GM23338 (cell line): ENCODE results near the gene GPHN. TPM values are rescaled to one million over a fixed set of nuclear protein-coding genes. Genes with fewer than 3 reads are reported as not detected.

Experiments
- ATAC-seq: fragments of 200-7000 bp; cut with Tn5 transposase; 3 replicates; pipeline ENCODE4 v1.9.1; 2020
- DNase-seq: peaks from one replicate; pipeline ENCODE4 v3.0.0-alpha.2; 2015; ENCODE audit warnings: low spot score
- H2AFZ ChIP-seq: fragments of 200-600 bp; sonication (generic); 2 replicates; pipeline ENCODE4 v1.8.0; 2016; ENCODE audit warnings: antibody characterized with exemption, mild to moderate bottlenecking, moderate library complexity
- H3F3A ChIP-seq: fragments of 200-600 bp; sonication (generic); replicated peaks from 2 replicates; pipeline ENCODE4 v1.8.0; 2017; ENCODE audit warnings: antibody characterized with exemption, mixed run types, low read depth
- H3K27ac ChIP-seq: fragments of 200-600 bp; sonication (generic); 2 replicates; pipeline ENCODE4 v1.6.1; 2016; ENCODE audit warnings: low read depth
- H3K27me3 ChIP-seq: fragments of 200-600 bp; sonication (generic); 2 replicates; pipeline ENCODE4 v1.8.0; 2016; ENCODE audit warnings: mild to moderate bottlenecking, mixed run types, moderate library complexity; ENCODE audit not compliant: insufficient read depth
- H3K36me3 ChIP-seq: fragments of 200-600 bp; sonication (generic); 2 replicates; pipeline ENCODE4 v1.8.0; 2016; ENCODE audit warnings: mild to moderate bottlenecking; ENCODE audit not compliant: insufficient read depth
- H3K4me1 ChIP-seq: fragments of 200-600 bp; sonication (generic); 2 replicates; pipeline ENCODE4 v1.8.0; 2016; ENCODE audit warnings: mild to moderate bottlenecking, moderate library complexity; ENCODE audit not compliant: insufficient read depth
- H3K4me2 ChIP-seq: fragments of 200-600 bp; sonication (generic); 2 replicates; pipeline ENCODE4 v1.7.1; 2017; ENCODE audit warnings: mixed run types
- H3K4me3 ChIP-seq: fragments of 200-600 bp; sonication (generic); 2 replicates; pipeline ENCODE4 v1.6.1; 2016; ENCODE audit warnings: mixed run types
- H3K79me2 ChIP-seq: fragments of 200-600 bp; sonication (generic); replicated peaks from 2 replicates; pipeline ENCODE4 v1.8.0; 2017; ENCODE audit warnings: mild to moderate bottlenecking; ENCODE audit not compliant: insufficient read depth
- H3K9me2 ChIP-seq: fragments of 200-600 bp; sonication (generic); 2 replicates; pipeline ENCODE4 v1.8.0; 2017; ENCODE audit not compliant: insufficient read depth
- H4K20me1 ChIP-seq: fragments of 200-600 bp; sonication (generic); replicated peaks from 2 replicates; pipeline ENCODE4 v1.8.0; 2017; ENCODE audit warnings: mild to moderate bottlenecking; ENCODE audit not compliant: insufficient read depth
- H3K27ac Mint-ChIP-seq: 2 replicates; pipeline ENCODE4 v1.8.0; 2020; ENCODE audit warnings: inconsistent platforms, mild to moderate bottlenecking, moderate library complexity, mixed read lengths
- H3K27me3 Mint-ChIP-seq: 3 replicates; pipeline ENCODE4 v1.8.0; 2022; ENCODE audit warnings: low read depth, mild to moderate bottlenecking, moderate library complexity, mixed read lengths, inconsistent platforms; ENCODE audit not compliant: insufficient read depth, poor library complexity
- H3K36me3 Mint-ChIP-seq: 3 replicates; pipeline ENCODE4 v1.8.0; 2021; ENCODE audit warnings: low read depth, mild to moderate bottlenecking, inconsistent platforms, moderate library complexity, mixed read lengths
- H3K4me1 Mint-ChIP-seq: 3 replicates; pipeline ENCODE4 v1.8.0; 2020; ENCODE audit warnings: mild to moderate bottlenecking, inconsistent platforms, mixed read lengths
- H3K4me3 Mint-ChIP-seq: 3 replicates; pipeline ENCODE4 v1.8.0; 2021; ENCODE audit warnings: moderate library complexity, mild to moderate bottlenecking, inconsistent platforms, mixed read lengths
- H3K9me3 Mint-ChIP-seq: 3 replicates; pipeline ENCODE4 v1.8.0; 2020; ENCODE audit warnings: moderate library complexity, mild to moderate bottlenecking, inconsistent platforms, mixed read lengths
- CREB1 ChIP-seq: fragments of 250-450 bp; sonication (Bioruptor Pico); IDR thresholded peaks from 2 replicates; pipeline ENCODE4 v1.5.0; 2020; ENCODE audit warnings: low read depth, mild to moderate bottlenecking, moderate library complexity
- EZH2 ChIP-seq: fragments of 200-600 bp; sonication (generic); IDR thresholded peaks from one replicate; pipeline ENCODE4 v1.8.0; 2017; ENCODE audit warnings: antibody characterized with exemption, mild to moderate bottlenecking, low read depth; ENCODE audit not compliant: unreplicated experiment
- EZH2phosphoT487 ChIP-seq: fragments of 200-600 bp; sonication (generic); IDR thresholded peaks from one replicate; pipeline ENCODE4 v1.8.1; 2018; ENCODE audit warnings: antibody characterized with exemption; ENCODE audit not compliant: unreplicated experiment
- JUNB ChIP-seq: IDR thresholded peaks from one replicate; pipeline ENCODE4 v1.6.1; 2016; ENCODE audit warnings: antibody characterized with exemption; ENCODE audit not compliant: unreplicated experiment
- NANOG ChIP-seq: IDR thresholded peaks from 2 replicates; pipeline ENCODE4 v1.6.1; 2016; ENCODE audit warnings: antibody characterized with exemption, borderline replicate concordance
- POLR2AphosphoS5 ChIP-seq: IDR thresholded peaks from 2 replicates; pipeline ENCODE4 v1.6.1; 2016; ENCODE audit warnings: antibody characterized with exemption, low read depth
- STAT1 ChIP-seq: IDR thresholded peaks from one replicate; pipeline ENCODE4 v1.6.1; 2016; ENCODE audit warnings: antibody characterized with exemption; ENCODE audit not compliant: unreplicated experiment
- ZNF114 ChIP-seq: fragments of 250-450 bp; sonication (Bioruptor Pico); IDR thresholded peaks from 2 replicates; pipeline ENCODE4 v1.5.0; 2020; ENCODE audit warnings: mild to moderate bottlenecking, moderate library complexity
- ZNF331 ChIP-seq: fragments of 250-450 bp; sonication (Bioruptor Pico); IDR thresholded peaks from 2 replicates; pipeline ENCODE4 v1.5.0; 2020; ENCODE audit warnings: low read depth, mild to moderate bottlenecking, moderate library complexity
- polyA plus RNA-seq: library from polyadenylated mRNA; unstranded; fragments of >200 nt; fragmentation: Nextera tagmentation; extraction: Ambion mirVana; gene quantifications from 2 replicates; pipeline ENCODE4 v1.2.1, GENCODE V29; 2016
- total RNA-seq: library from RNA; depleted of rRNA; stranded (reverse); fragments of >200 nt; shearing (Covaris generic); gene quantifications from 2 replicates; pipeline ENCODE4 v1.2.3, GENCODE V29; 2014
- TF ChIP-seq, protein P1 (sequence below): IDR thresholded peaks from one replicate; pipeline ENCODE4 v1.6.1; 2018; ENCODE audit warnings: antibody characterized with exemption; ENCODE audit not compliant: unreplicated experiment
- TF ChIP-seq, protein P2 (sequence below), 2 experiments: fragments of 200-600 bp in 1 of 2; sonication (generic) in 1 of 2; conservative IDR thresholded peaks; 2 replicates each; pipeline versions ENCODE4 v1.5.1 to v1.6.1; 2016 to 2017; ENCODE audit warnings: antibody characterized with exemption in 2 of 2, low read depth in 2 of 2, mild to moderate bottlenecking in 2 of 2, moderate library complexity in 1 of 2
- TF ChIP-seq, protein P3 (sequence below): fragments of 250-450 bp; sonication (Bioruptor Pico); IDR thresholded peaks from 2 replicates; pipeline ENCODE4 v1.5.0; 2020; ENCODE audit warnings: mild to moderate bottlenecking, moderate library complexity
- TF ChIP-seq, protein P4 (sequence below): IDR thresholded peaks from 2 replicates; pipeline ENCODE4 v1.6.1; 2016; ENCODE audit warnings: antibody characterized with exemption

GPHN gene
- total and polyA plus RNA-seq, 2 experiments from 2014 or later = 17.6 to 20.6 TPM

DNA sequence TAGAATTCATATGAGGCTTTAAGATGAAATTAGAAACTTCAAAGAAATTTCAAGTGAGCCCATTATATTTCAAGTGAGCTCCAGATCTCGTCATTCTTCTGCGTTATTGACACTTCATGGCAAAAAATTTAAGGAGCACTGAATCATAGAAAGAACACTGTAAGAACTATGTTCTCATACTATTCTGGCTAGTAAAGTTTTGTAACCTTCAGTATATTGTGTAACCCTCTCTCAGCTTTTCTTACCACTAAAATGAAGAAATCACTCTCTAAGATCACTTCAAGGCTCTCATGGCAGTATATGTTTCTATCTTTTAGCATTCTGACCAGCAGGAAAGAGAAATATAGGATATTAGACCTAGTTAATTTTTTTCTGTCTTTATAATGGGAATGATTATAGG is 6.3 kb downstream of the GPHN start:
- Histone ChIP-seq H3K9me2 (no peaks in the 10 kb centered on the region), H2AFZ (no peak overlapping the region), H3K27ac (no peak overlapping the region), H3F3A (no peaks in the 10 kb centered on the region), H3K27me3 (peaks cover 19% of the 10 kb centered on the region), H4K20me1 (peaks cover 21% of the 10 kb centered on the region; the same call in 1 of the 2 replicates), H3K4me1 (peaks cover 5% of the 10 kb centered on the region), H3K4me2 (no peak overlapping the region), H3K4me3 (no peak overlapping the region), H3K79me2 (peaks cover 97% of the 10 kb centered on the region), H3K36me3 (no peaks in the 10 kb centered on the region)
- Mint-ChIP-seq H3K27me3 (peaks cover 9% of the 10 kb centered on the region), H3K27ac (no peak overlapping the region), H3K4me1 (peaks cover 9% of the 10 kb centered on the region), H3K4me3 (no peak overlapping the region), H3K36me3 (peaks cover 6% of the 10 kb centered on the region; the same call in 2 of the 3 replicates), H3K9me3 (peaks cover 3% of the 10 kb centered on the region; the same call in 1 of the 3 replicates)
- TF ChIP-seq CREB1 (CRISPR knock-in tag) (no peak), EZH2 (no peak), NANOG (no peak), EZH2phosphoT487 (no peak), STAT1 (no peak), JUNB (no peak), POLR2AphosphoS5 (no peak), ZNF331 (no peak), ZNF114 (CRISPR knock-in tag) (no peak)
- TF ChIP-seq, protein P1, sequence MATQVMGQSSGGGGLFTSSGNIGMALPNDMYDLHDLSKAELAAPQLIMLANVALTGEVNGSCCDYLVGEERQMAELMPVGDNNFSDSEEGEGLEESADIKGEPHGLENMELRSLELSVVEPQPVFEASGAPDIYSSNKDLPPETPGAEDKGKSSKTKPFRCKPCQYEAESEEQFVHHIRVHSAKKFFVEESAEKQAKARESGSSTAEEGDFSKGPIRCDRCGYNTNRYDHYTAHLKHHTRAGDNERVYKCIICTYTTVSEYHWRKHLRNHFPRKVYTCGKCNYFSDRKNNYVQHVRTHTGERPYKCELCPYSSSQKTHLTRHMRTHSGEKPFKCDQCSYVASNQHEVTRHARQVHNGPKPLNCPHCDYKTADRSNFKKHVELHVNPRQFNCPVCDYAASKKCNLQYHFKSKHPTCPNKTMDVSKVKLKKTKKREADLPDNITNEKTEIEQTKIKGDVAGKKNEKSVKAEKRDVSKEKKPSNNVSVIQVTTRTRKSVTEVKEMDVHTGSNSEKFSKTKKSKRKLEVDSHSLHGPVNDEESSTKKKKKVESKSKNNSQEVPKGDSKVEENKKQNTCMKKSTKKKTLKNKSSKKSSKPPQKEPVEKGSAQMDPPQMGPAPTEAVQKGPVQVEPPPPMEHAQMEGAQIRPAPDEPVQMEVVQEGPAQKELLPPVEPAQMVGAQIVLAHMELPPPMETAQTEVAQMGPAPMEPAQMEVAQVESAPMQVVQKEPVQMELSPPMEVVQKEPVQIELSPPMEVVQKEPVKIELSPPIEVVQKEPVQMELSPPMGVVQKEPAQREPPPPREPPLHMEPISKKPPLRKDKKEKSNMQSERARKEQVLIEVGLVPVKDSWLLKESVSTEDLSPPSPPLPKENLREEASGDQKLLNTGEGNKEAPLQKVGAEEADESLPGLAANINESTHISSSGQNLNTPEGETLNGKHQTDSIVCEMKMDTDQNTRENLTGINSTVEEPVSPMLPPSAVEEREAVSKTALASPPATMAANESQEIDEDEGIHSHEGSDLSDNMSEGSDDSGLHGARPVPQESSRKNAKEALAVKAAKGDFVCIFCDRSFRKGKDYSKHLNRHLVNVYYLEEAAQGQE = no peak
- TF ChIP-seq, protein P2, sequence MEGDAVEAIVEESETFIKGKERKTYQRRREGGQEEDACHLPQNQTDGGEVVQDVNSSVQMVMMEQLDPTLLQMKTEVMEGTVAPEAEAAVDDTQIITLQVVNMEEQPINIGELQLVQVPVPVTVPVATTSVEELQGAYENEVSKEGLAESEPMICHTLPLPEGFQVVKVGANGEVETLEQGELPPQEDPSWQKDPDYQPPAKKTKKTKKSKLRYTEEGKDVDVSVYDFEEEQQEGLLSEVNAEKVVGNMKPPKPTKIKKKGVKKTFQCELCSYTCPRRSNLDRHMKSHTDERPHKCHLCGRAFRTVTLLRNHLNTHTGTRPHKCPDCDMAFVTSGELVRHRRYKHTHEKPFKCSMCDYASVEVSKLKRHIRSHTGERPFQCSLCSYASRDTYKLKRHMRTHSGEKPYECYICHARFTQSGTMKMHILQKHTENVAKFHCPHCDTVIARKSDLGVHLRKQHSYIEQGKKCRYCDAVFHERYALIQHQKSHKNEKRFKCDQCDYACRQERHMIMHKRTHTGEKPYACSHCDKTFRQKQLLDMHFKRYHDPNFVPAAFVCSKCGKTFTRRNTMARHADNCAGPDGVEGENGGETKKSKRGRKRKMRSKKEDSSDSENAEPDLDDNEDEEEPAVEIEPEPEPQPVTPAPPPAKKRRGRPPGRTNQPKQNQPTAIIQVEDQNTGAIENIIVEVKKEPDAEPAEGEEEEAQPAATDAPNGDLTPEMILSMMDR (conservative IDR thresholded peaks at IDR 0.05; ENCODE audit: low read depth in 2 of 2) = no peak
- TF ChIP-seq, protein P3, sequence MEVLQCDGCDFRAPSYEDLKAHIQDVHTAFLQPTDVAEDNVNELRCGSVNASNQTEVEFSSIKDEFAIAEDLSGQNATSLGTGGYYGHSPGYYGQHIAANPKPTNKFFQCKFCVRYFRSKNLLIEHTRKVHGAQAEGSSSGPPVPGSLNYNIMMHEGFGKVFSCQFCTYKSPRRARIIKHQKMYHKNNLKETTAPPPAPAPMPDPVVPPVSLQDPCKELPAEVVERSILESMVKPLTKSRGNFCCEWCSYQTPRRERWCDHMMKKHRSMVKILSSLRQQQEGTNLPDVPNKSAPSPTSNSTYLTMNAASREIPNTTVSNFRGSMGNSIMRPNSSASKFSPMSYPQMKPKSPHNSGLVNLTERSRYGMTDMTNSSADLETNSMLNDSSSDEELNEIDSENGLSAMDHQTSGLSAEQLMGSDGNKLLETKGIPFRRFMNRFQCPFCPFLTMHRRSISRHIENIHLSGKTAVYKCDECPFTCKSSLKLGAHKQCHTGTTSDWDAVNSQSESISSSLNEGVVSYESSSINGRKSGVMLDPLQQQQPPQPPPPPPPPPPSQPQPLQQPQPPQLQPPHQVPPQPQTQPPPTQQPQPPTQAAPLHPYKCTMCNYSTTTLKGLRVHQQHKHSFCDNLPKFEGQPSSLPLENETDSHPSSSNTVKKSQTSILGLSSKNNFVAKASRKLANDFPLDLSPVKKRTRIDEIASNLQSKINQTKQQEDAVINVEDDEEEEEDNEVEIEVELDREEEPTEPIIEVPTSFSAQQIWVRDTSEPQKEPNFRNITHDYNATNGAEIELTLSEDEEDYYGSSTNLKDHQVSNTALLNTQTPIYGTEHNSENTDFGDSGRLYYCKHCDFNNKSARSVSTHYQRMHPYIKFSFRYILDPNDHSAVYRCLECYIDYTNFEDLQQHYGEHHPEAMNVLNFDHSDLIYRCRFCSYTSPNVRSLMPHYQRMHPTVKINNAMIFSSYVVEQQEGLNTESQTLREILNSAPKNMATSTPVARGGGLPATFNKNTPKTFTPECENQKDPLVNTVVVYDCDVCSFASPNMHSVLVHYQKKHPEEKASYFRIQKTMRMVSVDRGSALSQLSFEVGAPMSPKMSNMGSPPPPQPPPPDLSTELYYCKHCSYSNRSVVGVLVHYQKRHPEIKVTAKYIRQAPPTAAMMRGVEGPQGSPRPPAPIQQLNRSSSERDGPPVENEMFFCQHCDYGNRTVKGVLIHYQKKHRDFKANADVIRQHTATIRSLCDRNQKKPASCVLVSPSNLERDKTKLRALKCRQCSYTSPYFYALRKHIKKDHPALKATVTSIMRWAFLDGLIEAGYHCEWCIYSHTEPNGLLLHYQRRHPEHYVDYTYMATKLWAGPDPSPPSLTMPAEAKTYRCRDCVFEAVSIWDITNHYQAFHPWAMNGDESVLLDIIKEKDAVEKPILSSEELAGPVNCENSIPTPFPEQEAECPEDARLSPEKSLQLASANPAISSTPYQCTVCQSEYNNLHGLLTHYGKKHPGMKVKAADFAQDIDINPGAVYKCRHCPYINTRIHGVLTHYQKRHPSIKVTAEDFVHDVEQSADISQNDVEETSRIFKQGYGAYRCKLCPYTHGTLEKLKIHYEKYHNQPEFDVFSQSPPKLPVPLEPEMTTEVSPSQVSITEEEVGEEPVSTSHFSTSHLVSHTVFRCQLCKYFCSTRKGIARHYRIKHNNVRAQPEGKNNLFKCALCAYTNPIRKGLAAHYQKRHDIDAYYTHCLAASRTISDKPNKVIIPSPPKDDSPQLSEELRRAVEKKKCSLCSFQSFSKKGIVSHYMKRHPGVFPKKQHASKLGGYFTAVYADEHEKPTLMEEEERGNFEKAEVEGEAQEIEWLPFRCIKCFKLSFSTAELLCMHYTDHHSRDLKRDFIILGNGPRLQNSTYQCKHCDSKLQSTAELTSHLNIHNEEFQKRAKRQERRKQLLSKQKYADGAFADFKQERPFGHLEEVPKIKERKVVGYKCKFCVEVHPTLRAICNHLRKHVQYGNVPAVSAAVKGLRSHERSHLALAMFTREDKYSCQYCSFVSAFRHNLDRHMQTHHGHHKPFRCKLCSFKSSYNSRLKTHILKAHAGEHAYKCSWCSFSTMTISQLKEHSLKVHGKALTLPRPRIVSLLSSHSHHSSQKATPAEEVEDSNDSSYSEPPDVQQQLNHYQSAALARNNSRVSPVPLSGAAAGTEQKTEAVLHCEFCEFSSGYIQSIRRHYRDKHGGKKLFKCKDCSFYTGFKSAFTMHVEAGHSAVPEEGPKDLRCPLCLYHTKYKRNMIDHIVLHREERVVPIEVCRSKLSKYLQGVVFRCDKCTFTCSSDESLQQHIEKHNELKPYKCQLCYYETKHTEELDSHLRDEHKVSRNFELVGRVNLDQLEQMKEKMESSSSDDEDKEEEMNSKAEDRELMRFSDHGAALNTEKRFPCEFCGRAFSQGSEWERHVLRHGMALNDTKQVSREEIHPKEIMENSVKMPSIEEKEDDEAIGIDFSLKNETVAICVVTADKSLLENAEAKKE (CRISPR knock-in tag) = no peak
- TF ChIP-seq, protein P4, sequence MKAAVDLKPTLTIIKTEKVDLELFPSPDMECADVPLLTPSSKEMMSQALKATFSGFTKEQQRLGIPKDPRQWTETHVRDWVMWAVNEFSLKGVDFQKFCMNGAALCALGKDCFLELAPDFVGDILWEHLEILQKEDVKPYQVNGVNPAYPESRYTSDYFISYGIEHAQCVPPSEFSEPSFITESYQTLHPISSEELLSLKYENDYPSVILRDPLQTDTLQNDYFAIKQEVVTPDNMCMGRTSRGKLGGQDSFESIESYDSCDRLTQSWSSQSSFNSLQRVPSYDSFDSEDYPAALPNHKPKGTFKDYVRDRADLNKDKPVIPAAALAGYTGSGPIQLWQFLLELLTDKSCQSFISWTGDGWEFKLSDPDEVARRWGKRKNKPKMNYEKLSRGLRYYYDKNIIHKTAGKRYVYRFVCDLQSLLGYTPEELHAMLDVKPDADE = no peak
- ATAC-seq (no peak), DNase-seq (no peak)
